H1 (cell line): Measurements from ENCODE around the gene RETSAT. TPM values are rescaled to one million over a fixed set of nuclear protein-coding genes. Genes with fewer than 3 reads are reported as not detected.
"Not testable (repeated sequence)": the region's sequence is repeated elsewhere in the genome, so short reads cannot be mapped to it uniquely, and the experiment has no call there.

ENCODE experiments used
- CTCF ChIA-PET: fragments of 300-600 bp; sonication (Branson Sonifier 250); formaldehyde crosslinking; loops from one replicate; lab custom pipeline; 2021; ENCODE audit not compliant: partially characterized antibody; lab: Charles Lee
- POLR2A ChIA-PET: fragments of 300-600 bp; sonication (Branson Sonifier 250); formaldehyde crosslinking; loops from one replicate; lab custom pipeline; 2021; ENCODE audit warnings: inconsistent platforms; ENCODE audit not compliant: partially characterized antibody; lab: Charles Lee
- DNase-seq, 2 experiments: peaks; one replicate each; pipeline versions ENCODE4 v3.0.0 to v3.0.0-alpha.2; 2010 to 2022; ENCODE audit warnings: low spot score in 2 of 2, low read depth in 1 of 2, mixed read lengths in 1 of 2
- FAIRE-seq: peaks from 2 replicates; lab custom pipeline; 2011; peaks lifted over from hg19 to GRCh38; lab: Jason Lieb, UNC
- H2AFZ ChIP-seq: 2 replicates; pipeline ENCODE4 v1.8.1; 2012; ENCODE audit warnings: low read length, inconsistent platforms
- H2AK5ac ChIP-seq: 2 replicates; pipeline ENCODE4 v1.6.1; 2013; ENCODE audit warnings: low read depth, low read length
- H2BK120ac ChIP-seq: replicated peaks from 2 replicates; pipeline ENCODE3; 2013; ENCODE audit warnings: low read depth, low read length, inconsistent platforms
- H2BK12ac ChIP-seq: 2 replicates; pipeline ENCODE4 v1.6.1; 2013; ENCODE audit warnings: low read depth, low read length
- H2BK15ac ChIP-seq: 2 replicates; pipeline ENCODE4 v1.6.1; 2013; ENCODE audit warnings: low read length
- H2BK20ac ChIP-seq: 2 replicates; pipeline ENCODE4 v1.6.1; 2013; ENCODE audit warnings: low read length
- H2BK5ac ChIP-seq: 2 replicates; pipeline ENCODE4 v1.6.1; 2013; ENCODE audit warnings: low read depth, low read length
- H3K14ac ChIP-seq: 2 replicates; pipeline ENCODE4 v1.6.1; 2013; ENCODE audit warnings: inconsistent platforms; ENCODE audit not compliant: insufficient read length
- H3K18ac ChIP-seq: 2 replicates; pipeline ENCODE4 v1.6.1; 2013; ENCODE audit warnings: low read length; ENCODE audit errors: extremely low read depth
- H3K23ac ChIP-seq: 2 replicates; pipeline ENCODE4 v1.6.1; 2013; ENCODE audit warnings: inconsistent platforms; ENCODE audit not compliant: insufficient read length
- H3K23me2 ChIP-seq: 2 replicates; pipeline ENCODE4 v1.6.1; 2013; ENCODE audit warnings: low read depth, low read length
- H3K27ac ChIP-seq: 2 replicates; pipeline ENCODE4 v1.6.1; 2011; ENCODE audit warnings: low read depth, low read length, inconsistent platforms
- H3K27me3 ChIP-seq, 4 experiments: replicated peaks in 1 of 4; 1 replicate in 1 of 4; 2 replicates in 3 of 4; pipeline versions ENCODE4 v1.6.1 to v1.8.1; 2011 to 2013; ENCODE audit warnings: low read length in 3 of 4, mild to moderate bottlenecking in 3 of 4, inconsistent platforms in 2 of 4, mixed read lengths in 2 of 4, moderate library complexity in 1 of 4; ENCODE audit not compliant: control insufficient read depth in 3 of 4, insufficient read depth in 3 of 4; ENCODE audit errors: extremely low read depth in 1 of 4
- H3K36me3 ChIP-seq, 4 experiments: 2 replicates each; pipeline versions ENCODE4 v1.6.1 to v1.8.1; 2011 to 2013; ENCODE audit warnings: mild to moderate bottlenecking in 4 of 4, low read length in 3 of 4, moderate library complexity in 2 of 4, control low read depth in 1 of 4, inconsistent platforms in 1 of 4; ENCODE audit not compliant: insufficient read depth in 4 of 4, control insufficient read depth in 2 of 4
- H3K4ac ChIP-seq: replicated peaks from 2 replicates; pipeline ENCODE3; 2013; ENCODE audit warnings: low read length, low read depth, mixed read lengths, inconsistent platforms; ENCODE audit not compliant: insufficient read length
- H3K4me1 ChIP-seq, 4 experiments: replicated peaks in 1 of 4; 1 replicate in 1 of 4; 2 replicates in 3 of 4; pipeline versions ENCODE4 v1.6.1 to v1.8.1; 2011 to 2013; ENCODE audit warnings: low read length in 3 of 4, inconsistent platforms in 2 of 4, mixed read lengths in 1 of 4; ENCODE audit not compliant: insufficient read depth in 4 of 4, control insufficient read depth in 3 of 4
- H3K4me2 ChIP-seq, 2 experiments: 2 replicates each; pipeline versions ENCODE4 v1.6.1 to v1.8.1; 2011 to 2013; ENCODE audit warnings: low read depth in 2 of 2, low read length in 2 of 2, control low read depth in 1 of 2, inconsistent platforms in 1 of 2, mild to moderate bottlenecking in 1 of 2; ENCODE audit not compliant: insufficient read depth in 1 of 2
- H3K4me3 ChIP-seq, 4 experiments: fragments of 200-600, 300-600 bp in 1 of 4; sonication (generic), shearing (Covaris generic), sonication (Bioruptor Twin) in 1 of 4; 2 replicates each; pipeline versions ENCODE4 v1.5.1 to v1.8.1; 2011 to 2016; ENCODE audit warnings: low read length in 4 of 4, low read depth in 3 of 4, control low read depth in 2 of 4, inconsistent platforms in 2 of 4, mild to moderate bottlenecking in 2 of 4, mixed read lengths in 1 of 4, moderate library complexity in 1 of 4; ENCODE audit not compliant: insufficient read depth in 2 of 4; ENCODE audit errors: extremely low read depth in 1 of 4
- H3K56ac ChIP-seq: replicated peaks from 2 replicates; pipeline ENCODE3; 2013; ENCODE audit warnings: low read depth, mild to moderate bottlenecking, mixed read lengths, low read length, inconsistent platforms; ENCODE audit not compliant: insufficient read length
- H3K79me1 ChIP-seq: 2 replicates; pipeline ENCODE4 v1.6.1; 2013; ENCODE audit warnings: low read depth, low read length, control low read depth
- H3K79me2 ChIP-seq, 2 experiments: 2 replicates each; pipeline versions ENCODE4 v1.6.1 to v1.8.1; 2012 to 2013; ENCODE audit warnings: low read length in 2 of 2, mild to moderate bottlenecking in 2 of 2, inconsistent platforms in 1 of 2; ENCODE audit not compliant: insufficient read depth in 2 of 2, control insufficient read depth in 1 of 2
- H3K9ac ChIP-seq, 4 experiments: replicated peaks in 1 of 4; 1 replicate in 1 of 4; 2 replicates in 3 of 4; pipeline versions ENCODE4 v1.6.1 to v1.8.1; 2011 to 2013; ENCODE audit warnings: low read depth in 3 of 4, low read length in 3 of 4, control low read depth in 2 of 4, mild to moderate bottlenecking in 2 of 4, moderate library complexity in 2 of 4, inconsistent platforms in 1 of 4; ENCODE audit errors: extremely low read depth in 1 of 4
- H3K9me3 ChIP-seq, 2 experiments: 2 replicates each; pipeline versions ENCODE4 v1.6.1 to v1.8.1; 2012 to 2013; ENCODE audit warnings: mild to moderate bottlenecking in 2 of 2, moderate library complexity in 2 of 2, control low read depth in 1 of 2, inconsistent platforms in 1 of 2, low read depth in 1 of 2, low read length in 1 of 2, mixed read lengths in 1 of 2; ENCODE audit not compliant: insufficient read depth in 2 of 2
- H4K20me1 ChIP-seq, 2 experiments: replicated peaks in 1 of 2; 2 replicates each; pipeline versions ENCODE3 to v1.8.1; 2011 to 2013; ENCODE audit warnings: inconsistent platforms in 2 of 2, low read length in 2 of 2, mild to moderate bottlenecking in 1 of 2; ENCODE audit not compliant: insufficient read depth in 2 of 2, control insufficient read depth in 1 of 2
- H4K5ac ChIP-seq: 2 replicates; pipeline ENCODE4 v1.6.1; 2013; ENCODE audit warnings: low read length, low read depth, mixed read lengths, inconsistent platforms; ENCODE audit not compliant: insufficient read length
- H4K8ac ChIP-seq: 2 replicates; pipeline ENCODE4 v1.8.0; 2013; ENCODE audit warnings: mild to moderate bottlenecking, moderate library complexity, low read length, inconsistent platforms; ENCODE audit not compliant: insufficient read depth; ENCODE audit errors: extremely low read depth
- H4K91ac ChIP-seq: replicated peaks from 2 replicates; pipeline ENCODE3; 2013; ENCODE audit warnings: low read length, mixed read lengths, inconsistent platforms; ENCODE audit not compliant: insufficient read length
- WGBS, 2 experiments: shearing (Covaris generic) in 1 of 2; methylation state at CpG; one replicate each; pipeline versions ENCODE4 v1.1.6 to v1.1.7; 2013 to 2015; ENCODE audit warnings: low lambda C conversion rate in 2 of 2, mixed read lengths in 2 of 2, inconsistent platforms in 1 of 2, low coverage in 1 of 2, missing lambda C conversion rate in 1 of 2; ENCODE audit not compliant: insufficient replicate concordance in 2 of 2, insufficient coverage in 1 of 2, insufficient read length in 1 of 2; ENCODE audit errors: extremely low coverage in 1 of 2, missing lambda C conversion rate in 1 of 2; 5-methylcytosine and 5-hydroxymethylcytosine counted together
- polyA plus RNA-seq, 7 experiments: library from polyadenylated mRNA; depleted of rRNA in 3 of 7; stranded (reverse) in 5 of 7; unstranded in 2 of 7; fragments of >200 nt in 5 of 7; fragments of 200-250 nt in 2 of 7; gene quantifications; 1 replicate in 5 of 7; 2 replicates in 1 of 7; 4 replicates in 1 of 7; pipeline versions ENCODE4 v1.2.1 to v1.2.3, GENCODE V29; 2011 to 2013; ENCODE audit warnings: missing spikeins in 2 of 7, mixed read lengths in 2 of 7
- total RNA-seq: library from RNA; stranded (reverse); fragmentation: NEBNext Ultra II Directional; extraction: Animal tissue kit (Norgen Biotek cat#: 25700); gene quantifications from 2 replicates; pipeline ENCODE4 v1.2.1, GENCODE V29; 2021

The RETSAT gene
- total and polyA plus RNA-seq, 2 of the 8 experiments (the other 6 are each of a cell fraction or from before 2014, with no cell fraction given): 15.8 to 16.7 TPM

- peaks cover 0 to 21% (median 7%) of the 10 kb centered on the region in 4 experiments; a peak in 6 of 8 replicates for H3K36me3 ChIP-seq
- H3K23me2 ChIP-seq, H4K5ac ChIP-seq, H2BK5ac ChIP-seq, H2BK120ac ChIP-seq, H2BK12ac ChIP-seq, H3K14ac ChIP-seq, CTCF ChIA-PET, DNase-seq, H2BK20ac ChIP-seq, H3K4me1 ChIP-seq, H3K56ac ChIP-seq, H3K27ac ChIP-seq, H3K27me3 ChIP-seq, H3K79me2 ChIP-seq, H2AFZ ChIP-seq, H3K4me2 ChIP-seq, H2AK5ac ChIP-seq, FAIRE-seq, H3K23ac ChIP-seq, H4K20me1 ChIP-seq, H2BK15ac ChIP-seq, H3K4me3 ChIP-seq, H3K79me1 ChIP-seq, H3K9ac ChIP-seq, H3K4ac ChIP-seq, H3K18ac ChIP-seq, H3K9me3 ChIP-seq, H4K91ac ChIP-seq: not testable (repeated sequence)
- POLR2A ChIA-PET: interaction anchor here (9.1 kb wide), 1 partner anchor 10 kb away, joined by 70 read pairs; the partner anchor contains the start of gene TGOLN2
- WGBS, 2 experiments: 88% methylated on average over 3 of the region's 5 CpGs; no CpG with 5 or more reads in 1 of the 2 experiments
- H4K8ac ChIP-seq: 0 out of 2 replicates have a peak overlapping the region, but pooled peaks have one; percentile 35
Measured at GRCh38 chr2:85315921-85316320, 38.4 kb downstream of the RETSAT start.
